Keratinocyte (primary cell): Measurements from ENCODE around the gene PAX3.
A peak's percentile ranks its signal among the peaks of the same experiment; 100 is the strongest.

Source experiments
- CTCF ChIP-seq, 3 experiments: IDR thresholded peaks in 1 of 3; conservative IDR thresholded peaks in 1 of 3; optimal IDR thresholded peaks in 1 of 3; 2 replicates in 2 of 3; 3 replicates in 1 of 3; pipeline versions ENCODE3 to v1.5.1; 2011; ENCODE audit warnings: low read length in 3 of 3, mild to moderate bottlenecking in 3 of 3, moderate library complexity in 2 of 3, control low read depth in 1 of 3, inconsistent platforms in 1 of 3; ENCODE audit not compliant: insufficient read depth in 2 of 3; ENCODE audit errors: extremely low read depth in 1 of 3
- EZH2 ChIP-seq: IDR thresholded peaks from one replicate; pipeline ENCODE4 v1.6.1; 2012; ENCODE audit warnings: inconsistent platforms, mild to moderate bottlenecking, low read length, moderate library complexity

- no peak for TF ChIP-seq CTCF (optimal IDR thresholded peaks at IDR 0.05 in 1 of 3, IDR thresholded peaks at IDR 0.05 in 1 of 3, conservative IDR thresholded peaks at IDR 0.05 in 1 of 3; ENCODE audit: extremely low read depth in 1 of 3, insufficient read depth in 2 of 3, low read length in 3 of 3)
- peak; percentile 19 for TF ChIP-seq EZH2
These were observed 8.4 kb downstream of the PAX3 start for GRCh38 chr2:222290401-222290735.
